ENCODE results near the gene NQO1.
"Not testable (repeated sequence)": the region's sequence is repeated elsewhere in the genome, so short reads cannot be mapped to it uniquely, and the experiment has no call there.

The NQO1 gene

DNA sequence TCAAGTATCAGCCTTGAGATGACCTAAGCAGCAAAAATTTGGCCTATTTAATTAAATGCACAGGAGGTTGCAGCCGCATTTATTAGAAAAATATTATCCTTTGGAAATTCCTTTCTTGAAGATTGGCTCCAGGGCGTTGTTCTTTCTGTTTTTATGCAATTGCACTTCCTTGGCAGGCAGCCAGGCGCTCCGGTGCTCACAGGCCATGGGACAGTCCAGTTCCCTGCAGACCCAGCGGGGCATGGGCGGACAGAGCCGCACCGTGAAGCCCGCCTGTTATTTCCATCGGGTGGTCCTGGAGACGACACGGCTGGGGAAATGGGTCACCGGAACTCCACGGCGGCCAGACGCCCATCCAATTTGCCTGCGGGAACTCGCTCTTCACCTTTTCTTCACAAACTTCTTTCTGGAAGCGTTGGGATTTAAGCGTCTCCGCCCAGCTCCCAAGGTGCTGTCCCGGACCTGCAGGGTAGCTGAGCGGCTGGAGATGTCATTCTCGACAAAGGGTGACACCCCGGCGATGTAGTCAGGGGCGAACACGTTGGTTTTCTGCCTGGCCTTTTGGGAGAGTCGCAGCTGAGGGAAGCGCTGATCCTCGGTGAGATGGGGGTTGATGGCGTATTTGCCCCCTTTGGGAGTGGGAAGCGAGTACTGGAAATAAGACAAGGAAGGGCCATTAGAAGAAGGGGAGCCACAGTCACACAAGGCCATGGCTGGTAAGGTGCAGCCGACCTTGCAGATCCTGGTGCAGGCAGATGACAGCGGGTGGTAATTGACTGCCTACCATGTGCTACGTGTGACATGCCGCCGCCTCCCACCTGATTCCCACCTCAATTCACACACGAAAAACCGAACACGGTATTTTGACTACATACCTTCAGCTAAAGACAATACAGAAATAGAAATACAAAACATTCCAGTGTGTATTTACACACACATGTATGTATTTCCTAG, 15.9 kb upstream of the NQO1 start:
- no peak for DNase-seq

- DNase-seq, result no peak
These were observed 15.2 kb upstream of the NQO1 start for GRCh38 chr16:69741519-69741918.

- no peak for DNase-seq
These were observed 5.7 kb upstream of the NQO1 start for GRCh38 chr16:69732101-69732500.

DNA sequence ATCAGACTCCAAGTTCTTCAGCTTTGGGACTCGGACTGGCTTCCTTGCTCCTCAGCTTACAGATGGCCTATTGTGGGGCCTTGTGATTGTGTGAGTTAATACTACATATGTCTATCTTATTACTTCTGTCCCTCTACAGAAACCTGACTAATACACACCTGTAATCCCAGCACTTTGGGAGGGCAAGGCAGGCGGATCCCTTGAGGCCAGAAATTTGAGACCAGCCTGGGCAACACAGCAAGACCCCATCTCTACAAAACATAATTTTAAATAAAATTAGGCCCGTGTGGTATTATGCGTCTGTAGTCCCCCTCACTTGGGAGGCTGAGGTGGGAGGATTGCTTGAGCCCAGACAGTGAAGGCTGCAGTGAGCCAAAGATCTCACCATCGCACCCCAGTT, 4.9 kb upstream of the NQO1 start:
- DNase-seq, result not testable (repeated sequence)

DNA sequence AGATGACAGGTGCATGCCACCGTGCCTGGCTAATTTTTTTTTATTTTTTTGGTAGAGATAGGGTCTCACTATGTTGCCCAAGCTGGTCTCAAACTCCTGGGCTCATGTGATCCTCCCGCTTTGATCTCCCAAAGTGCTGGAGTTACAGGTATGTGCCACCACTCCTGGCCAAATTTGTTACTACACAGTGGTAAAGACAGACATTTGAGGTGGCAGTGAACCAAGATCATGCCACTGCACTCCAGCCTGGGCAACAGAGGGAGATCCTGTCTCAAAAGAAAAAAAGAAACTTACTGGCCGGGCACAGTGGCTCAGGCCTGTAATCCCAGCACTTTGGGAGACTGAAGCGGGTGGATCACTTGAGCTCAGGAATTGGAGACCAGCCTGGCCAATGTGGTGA, 2.7 kb upstream of the NQO1 start:
- DNase-seq, result not testable (repeated sequence)

- peak; percentile 34 for DNase-seq
These were observed 1.5 kb upstream of the NQO1 start for GRCh38 chr16:69727916-69728270.

GRCh38 chr16:69725480-69726312, 664 bp downstream of the NQO1 start:
- DNase-seq, result no peak

GRCh38 chr16:69724981-69725479, 1.3 kb downstream of the NQO1 start:
- no peak for DNase-seq

GRCh38 chr16:69724414-69724873, 1.9 kb downstream of the NQO1 start:
- DNase-seq, result no peak

- DNase-seq, result no peak
These were observed 4.9 kb downstream of the NQO1 start for GRCh38 chr16:69721441-69721957.

DNA sequence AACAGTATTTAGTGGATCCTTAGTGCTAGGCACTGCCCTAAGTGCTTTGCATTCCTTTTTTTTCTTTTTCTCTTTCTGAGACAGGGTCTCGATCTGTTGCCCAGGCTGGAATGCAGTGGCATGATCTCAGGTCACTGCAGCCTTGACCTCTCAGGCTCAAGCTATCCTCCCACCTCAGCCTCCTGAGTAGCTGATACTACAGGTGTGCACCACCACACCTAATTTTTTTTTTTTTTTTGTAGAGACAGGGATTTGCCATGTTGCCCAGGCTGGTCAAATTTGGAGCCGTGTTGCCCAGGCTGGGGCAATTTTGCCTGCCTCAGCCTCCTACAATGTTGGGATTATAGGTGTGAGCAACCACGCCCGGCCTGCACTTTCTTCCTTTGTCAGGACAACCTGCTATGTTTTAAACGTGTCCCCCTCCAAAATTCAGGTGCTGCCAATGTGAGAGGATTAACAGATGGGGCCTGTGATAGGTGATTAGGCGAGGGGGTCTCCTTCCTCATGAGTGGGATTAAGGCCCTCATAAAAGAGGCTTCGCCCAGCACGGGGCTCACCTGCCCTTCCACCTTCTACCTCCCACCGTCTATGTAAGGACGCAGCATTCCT, 5.4 kb downstream of the NQO1 start:
- no peak for DNase-seq

DNA sequence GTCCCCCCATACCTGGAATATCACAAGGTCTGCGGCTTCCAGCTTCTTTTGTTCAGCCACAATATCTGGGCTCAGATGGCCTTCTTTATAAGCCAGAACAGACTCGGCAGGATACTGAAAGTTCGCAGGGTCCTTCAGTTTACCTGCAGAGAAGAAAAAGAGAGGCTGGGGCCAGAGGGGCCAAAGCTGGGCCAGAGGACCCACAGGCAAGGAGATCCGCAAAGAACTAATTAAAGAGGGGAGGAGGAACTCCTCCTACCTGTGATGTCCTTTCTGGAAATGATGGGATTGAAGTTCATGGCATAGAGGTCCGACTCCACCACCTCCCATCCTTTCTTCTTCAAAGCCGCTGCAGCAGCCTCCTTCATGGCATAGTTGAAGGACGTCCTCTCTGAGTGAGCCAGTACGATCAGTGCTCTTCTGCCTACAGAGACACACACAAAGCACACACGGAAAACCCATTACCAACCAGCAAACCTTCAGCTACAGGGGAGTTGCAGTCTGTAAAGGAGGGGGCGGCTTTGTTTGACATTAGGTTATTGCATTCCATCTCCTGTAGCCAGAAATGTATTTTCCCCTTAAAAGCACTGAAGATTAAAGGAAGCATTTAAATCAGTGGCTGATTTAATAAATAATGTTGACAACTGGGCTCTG, 8.1 kb downstream of the NQO1 start:
- no peak for DNase-seq

DNA sequence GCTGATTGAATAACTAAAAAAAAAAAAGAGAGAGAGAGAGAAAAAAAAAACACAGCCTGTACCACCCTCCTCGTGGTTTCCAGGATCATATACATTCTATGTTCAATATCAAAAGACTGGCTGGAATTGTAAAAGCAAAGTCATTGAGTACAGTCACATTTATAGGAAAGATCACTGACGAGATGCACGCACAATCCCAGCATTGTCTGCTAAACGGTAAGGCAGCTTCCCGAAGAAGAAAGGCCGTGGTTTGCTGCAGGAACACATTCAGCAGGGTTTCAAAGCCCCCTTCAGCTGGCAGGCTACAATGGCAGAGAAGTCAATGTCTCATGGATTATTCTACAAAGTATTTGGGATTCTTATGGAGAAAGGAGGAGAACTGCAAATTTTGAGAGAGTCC, 9.3 kb downstream of the NQO1 start:
- no peak for DNase-seq

GRCh38 chr16:69712914-69713581, 13.3 kb downstream of the NQO1 start:
- DNase-seq, result no peak

DNA sequence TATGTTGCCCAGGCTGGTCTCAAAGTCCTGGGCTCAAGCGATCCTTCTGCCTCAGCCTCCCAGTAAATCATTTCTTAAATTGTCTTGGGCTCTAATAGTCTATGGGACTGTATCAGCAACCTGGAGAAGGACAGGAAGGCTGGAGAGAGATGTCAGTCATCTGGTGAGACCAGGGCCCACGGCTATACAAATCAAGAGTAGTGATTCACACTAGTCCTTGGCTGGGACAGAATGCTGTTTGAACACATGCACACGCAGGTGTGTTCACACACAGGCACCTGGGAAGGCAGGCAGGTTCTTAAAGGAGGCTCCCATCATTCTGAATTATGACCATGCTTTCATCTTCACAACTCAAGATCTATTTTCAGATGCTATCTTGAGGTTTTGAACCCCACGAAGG, 14.1 kb downstream of the NQO1 start:
- no peak for DNase-seq

DNA sequence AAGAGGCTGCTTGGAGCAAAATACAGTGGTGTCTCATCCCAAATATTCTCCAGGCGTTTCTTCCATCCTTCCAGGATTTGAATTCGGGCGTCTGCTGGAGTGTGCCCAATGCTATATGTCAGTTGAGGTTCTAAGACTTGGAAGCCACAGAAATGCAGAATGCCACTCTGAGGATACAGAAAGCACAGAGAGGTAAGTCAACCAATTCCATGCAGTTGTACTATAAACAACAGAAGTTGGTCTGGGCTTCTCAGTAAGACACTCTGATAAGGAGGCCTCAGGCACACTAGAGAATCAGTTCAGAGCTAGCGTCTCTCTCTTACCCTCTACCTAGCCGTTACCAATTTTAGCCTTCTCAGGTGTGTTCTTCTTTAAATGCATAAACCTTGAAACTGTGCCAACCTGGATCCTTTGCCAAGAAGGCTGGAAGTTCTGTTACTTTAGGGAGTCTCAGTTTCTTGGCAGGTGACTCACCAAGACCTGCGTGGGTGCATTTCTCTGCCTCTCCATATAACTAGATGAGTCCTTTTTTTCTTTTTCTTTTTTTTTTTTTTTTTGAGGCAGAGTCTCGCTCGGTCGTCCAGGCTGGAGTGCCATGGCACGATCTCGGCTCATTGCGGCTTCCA, 15.1 kb downstream of the NQO1 start:
- DNase-seq, result peak; percentile 51

DNA sequence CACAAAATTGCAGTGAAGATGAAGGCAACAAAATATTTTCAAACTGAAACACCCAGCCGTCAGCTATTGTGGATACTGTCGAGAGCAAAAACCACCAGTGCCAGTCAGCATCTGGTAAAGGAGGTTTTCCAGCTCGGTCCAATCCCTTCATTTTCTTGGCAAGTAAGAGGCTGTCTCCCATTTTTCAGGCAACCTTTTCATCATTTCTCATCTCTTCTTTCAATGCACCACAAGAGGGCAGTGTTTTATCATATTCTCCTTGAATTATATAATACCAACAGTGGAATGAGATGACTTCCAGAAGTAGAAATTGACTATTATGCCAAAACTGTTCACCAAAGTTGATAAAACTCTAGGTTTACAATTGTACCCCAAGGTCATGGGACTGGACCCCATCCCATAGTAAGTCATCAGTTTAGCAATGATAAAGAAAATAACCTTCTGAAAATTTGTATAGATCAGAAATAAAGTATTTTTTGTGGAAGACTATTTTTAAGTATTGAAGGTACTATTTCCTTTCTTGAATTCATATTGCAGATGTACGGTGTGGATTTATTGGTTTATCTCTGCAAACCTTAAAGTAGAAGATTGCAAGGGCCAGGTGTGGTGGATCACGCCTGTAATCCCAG, 16.8 kb downstream of the NQO1 start:
- no peak for DNase-seq

DNA sequence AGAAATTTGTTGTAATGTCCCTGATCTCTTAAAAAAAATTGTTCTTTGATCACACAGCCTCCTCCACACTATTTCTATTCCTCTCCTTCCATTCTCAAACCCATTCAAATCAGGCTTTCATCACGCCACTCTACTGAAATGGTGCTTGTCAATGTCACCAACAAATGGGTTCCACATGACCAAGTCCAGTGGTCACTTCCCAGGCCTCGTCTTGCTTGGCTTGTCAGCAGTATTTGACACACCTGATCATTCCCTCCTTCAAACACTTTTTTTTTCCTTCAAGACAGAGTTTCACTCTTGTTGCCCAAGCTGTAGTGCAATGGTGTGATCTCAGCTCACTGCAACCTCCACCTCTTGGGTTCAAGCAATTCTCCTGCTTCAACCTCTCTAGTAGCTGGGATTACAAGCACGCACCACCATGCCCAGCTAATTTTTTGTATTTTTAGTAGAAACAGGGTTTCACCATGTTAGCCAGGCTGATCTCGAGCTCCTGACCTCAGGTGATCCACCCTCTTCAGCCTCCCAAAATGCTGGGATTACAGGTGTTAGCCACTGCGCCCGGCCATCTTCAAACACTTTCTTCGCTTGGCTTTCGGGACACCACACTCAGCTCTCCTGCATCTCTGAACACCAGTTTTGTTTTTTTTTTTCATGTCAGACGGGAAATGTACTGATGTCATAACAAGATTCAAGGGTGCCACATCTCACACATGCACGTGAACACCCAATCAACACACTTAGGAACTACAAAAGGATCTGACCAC, 18.3 kb downstream of the NQO1 start:
- no peak for DNase-seq

- no peak for DNase-seq
These were observed 19.4 kb downstream of the NQO1 start for GRCh38 chr16:69706975-69707340.
